AG04449 (cell line): Measurements from ENCODE around the gene COL13A1.

ENCODE experiments used
- CTCF ChIA-PET: fragments of 350-600 bp; formaldehyde crosslinking; extraction: SDS; loops from one replicate; lab custom pipeline; 2021; ENCODE audit warnings: antibody characterized with exemption; lab: Yijun Ruan, JAX
- POLR2A ChIA-PET: fragments of 400-600, 350-600 bp; formaldehyde crosslinking; extraction: SDS; loops from one replicate; lab custom pipeline; 2020; ENCODE audit warnings: antibody characterized with exemption, inconsistent platforms; lab: Yijun Ruan, JAX
- DNase-seq: peaks from one replicate; pipeline ENCODE4 v3.0.0-alpha.2; 2010; ENCODE audit warnings: low read depth, low spot score
- H3K4me3 ChIP-seq: 2 replicates; pipeline ENCODE4 v1.5.1; 2011; ENCODE audit warnings: low read depth, mild to moderate bottlenecking, control low read depth, low read length
- CTCF ChIP-seq: IDR thresholded peaks from one replicate; pipeline ENCODE4 v1.5.1; 2011; ENCODE audit warnings: mild to moderate bottlenecking, moderate library complexity, low read length, control low read depth, inconsistent platforms; ENCODE audit not compliant: insufficient read depth; ENCODE audit errors: missing control alignments

COL13A1 gene

GRCh38 chr10:69865450-69865849 lies 63.7 kb downstream of the COL13A1 start:
- CTCF ChIA-PET, result interaction anchor here (0.7 to 2.5 kb wide), 2 partner anchors 49 to 78 kb away, joined by 3 to 10 read pairs; no protein-coding TSS in a partner anchor
- H3K4me3 ChIP-seq, result no peak overlapping the region
- TF ChIP-seq CTCF, result no peak
- POLR2A ChIA-PET, result no interaction called here
- no peak for DNase-seq

GRCh38 chr10:69866246-69866687 lies 64.6 kb downstream of the COL13A1 start:
- ChIA-PET CTCF (interaction anchor here (0.9 to 2.5 kb wide), 4 partner anchors 10 to 66 kb away, joined by 3 to 10 read pairs (median 4); no protein-coding TSS in a partner anchor), POLR2A (no interaction called here)
- no peak for TF ChIP-seq CTCF
- H3K4me3 ChIP-seq, result no peak overlapping the region
- no peak for DNase-seq

GRCh38 chr10:69866688-69867461 lies 65.2 kb downstream of the COL13A1 start:
- DNase-seq, result no peak
- POLR2A ChIA-PET, result no interaction called here
- peak overlapping the region; percentile 23 for H3K4me3 ChIP-seq
- CTCF ChIA-PET, result interaction anchor here (0.7 to 2.5 kb wide), 5 partner anchors 10 to 151 kb away, joined by 3 to 10 read pairs (median 3); no protein-coding TSS in a partner anchor
- no peak for TF ChIP-seq CTCF

GRCh38 chr10:69867699-69868558 lies 66.2 kb downstream of the COL13A1 start:
- no peak for TF ChIP-seq CTCF
- ChIA-PET POLR2A (interaction anchor here (0.7 kb wide), 1 partner anchor 17 kb away, joined by 3 read pairs; no protein-coding TSS in a partner anchor), CTCF (interaction anchor here (0.9 to 1.8 kb wide), 3 partner anchors 13 to 81 kb away, joined by 3 to 7 read pairs (median 6); no protein-coding TSS in a partner anchor)
- no peak overlapping the region for H3K4me3 ChIP-seq
- no peak for DNase-seq

GRCh38 chr10:69868821-69869220 lies 67.1 kb downstream of the COL13A1 start:
- no peak for TF ChIP-seq CTCF
- ChIA-PET CTCF (interaction anchor here (0.8 to 1.8 kb wide), 5 partner anchors 14 to 82 kb away, joined by 3 to 7 read pairs (median 6); no protein-coding TSS in a partner anchor), POLR2A (no interaction called here)
- H3K4me3 ChIP-seq, result no peak overlapping the region
- DNase-seq, result no peak
